Loucy (cell line): Measurements from ENCODE around the gene CNN2.

Experiments used
- H2AFZ ChIP-seq: fragments of 200-600 bp; sonication (generic); 2 replicates; pipeline ENCODE4 v1.6.0; 2016; ENCODE audit warnings: antibody characterized with exemption, mild to moderate bottlenecking, low read length, moderate library complexity
- H3F3A ChIP-seq: fragments of 200-600 bp; 2 replicates; pipeline ENCODE4 v1.6.0; 2016; ENCODE audit warnings: antibody characterized with exemption, low read depth, mild to moderate bottlenecking
- H3K27me3 ChIP-seq: fragments of 200-600 bp; sonication (generic); 2 replicates; pipeline ENCODE4 v1.6.1; 2014; ENCODE audit warnings: low read length, mild to moderate bottlenecking; ENCODE audit not compliant: insufficient read depth, poor library complexity, severe bottlenecking
- H3K36me3 ChIP-seq: fragments of 200-600 bp; sonication (generic); 2 replicates; pipeline ENCODE4 v1.6.1; 2016; ENCODE audit warnings: low read length; ENCODE audit not compliant: insufficient read depth
- H3K4me1 ChIP-seq: fragments of 200-600 bp; sonication (generic); 2 replicates; pipeline ENCODE4 v1.5.1; 2014; ENCODE audit warnings: low read length, mild to moderate bottlenecking; ENCODE audit not compliant: insufficient read depth, poor library complexity, severe bottlenecking
- H3K4me2 ChIP-seq: fragments of 200-600 bp; sonication (generic); 2 replicates; pipeline ENCODE4 v1.6.0; 2014; ENCODE audit warnings: antibody characterized with exemption, low read length, low read depth, mild to moderate bottlenecking; ENCODE audit not compliant: poor library complexity, severe bottlenecking
- H3K4me3 ChIP-seq: fragments of 200-600 bp; sonication (generic); 2 replicates; pipeline ENCODE4 v1.5.1; 2014; ENCODE audit warnings: low read length, mild to moderate bottlenecking, mixed read lengths; ENCODE audit not compliant: poor library complexity, severe bottlenecking
- H3K79me2 ChIP-seq: fragments of 200-600 bp; sonication (generic); 2 replicates; pipeline ENCODE4 v1.6.1; 2014; ENCODE audit warnings: low read length; ENCODE audit not compliant: insufficient read depth
- H3K9ac ChIP-seq: fragments of 200-600 bp; sonication (generic); 2 replicates; pipeline ENCODE4 v1.6.0; 2014; ENCODE audit warnings: mild to moderate bottlenecking, low read depth, low read length, moderate library complexity; ENCODE audit not compliant: poor library complexity, severe bottlenecking
- H3K9me2 ChIP-seq: fragments of 200-600 bp; sonication (generic); replicated peaks from 2 replicates; pipeline ENCODE4 v1.6.1; 2016; ENCODE audit warnings: low read depth, low read length, mixed read lengths
- H3K9me3 ChIP-seq: fragments of 200-600 bp; sonication (generic); 2 replicates; pipeline ENCODE4 v1.6.1; 2014; ENCODE audit warnings: mild to moderate bottlenecking, antibody characterized with exemption, low read length, low read depth; ENCODE audit not compliant: insufficient read depth
- H4K20me1 ChIP-seq: fragments of 200-600 bp; sonication (generic); 2 replicates; pipeline ENCODE4 v1.6.0; 2014; ENCODE audit warnings: antibody characterized with exemption, low read length, mild to moderate bottlenecking; ENCODE audit not compliant: insufficient read depth, poor library complexity, severe bottlenecking
- CTCF ChIP-seq: fragments of 200-600 bp; sonication (generic); conservative IDR thresholded peaks from 2 replicates; pipeline ENCODE4 v1.5.1; 2014; ENCODE audit warnings: mild to moderate bottlenecking, antibody characterized with exemption, low read length
- EZH2phosphoT487 ChIP-seq: fragments of 200-600 bp; IDR thresholded peaks from 2 replicates; pipeline ENCODE4 v1.6.1; 2018; ENCODE audit warnings: antibody characterized with exemption, mild to moderate bottlenecking, moderate library complexity, borderline replicate concordance

Gene CNN2

GRCh38 chr19:980133-980998, 46.0 kb upstream of the CNN2 start:
- H3F3A ChIP-seq = no peaks in the 10 kb centered on the region
- peaks cover 17% of the 10 kb centered on the region for H3K4me1 ChIP-seq
- no peaks in the 10 kb centered on the region for H3K27me3 ChIP-seq
- H2AFZ ChIP-seq = no peak overlapping the region
- H3K4me2 ChIP-seq = no peak overlapping the region
- no peaks in the 10 kb centered on the region for H3K9me3 ChIP-seq
- H3K79me2 ChIP-seq = peaks cover 11% of the 10 kb centered on the region
- no peaks in the 10 kb centered on the region for H3K36me3 ChIP-seq
- TF ChIP-seq CTCF (no peak), EZH2phosphoT487 (no peak)
- H3K4me3 ChIP-seq = no peak overlapping the region
- no peaks in the 10 kb centered on the region for H3K9me2 ChIP-seq
- H4K20me1 ChIP-seq = no peaks in the 10 kb centered on the region
- H3K9ac ChIP-seq = no peak overlapping the region

- Histone ChIP-seq H3K9me2 (no peaks in the 10 kb centered on the region), H4K20me1 (no peaks in the 10 kb centered on the region), H3K4me3 (peak overlapping the region; percentile 66), H3K9me3 (no peaks in the 10 kb centered on the region), H3K4me1 (peaks cover 22% of the 10 kb centered on the region), H3K4me2 (peak overlapping the region; percentile 79), H3K27me3 (no peaks in the 10 kb centered on the region), H3K79me2 (peaks cover 20% of the 10 kb centered on the region), H2AFZ (peak overlapping the region; percentile 72; the same call in 1 of the 2 replicates), H3F3A (no peaks in the 10 kb centered on the region), H3K9ac (peak overlapping the region; percentile 20), H3K36me3 (no peaks in the 10 kb centered on the region)
- no peak for TF ChIP-seq EZH2phosphoT487
- TF ChIP-seq CTCF = peak; percentile 73
Measured at GRCh38 chr19:982567-983170, 43.7 kb upstream of the CNN2 start.

GRCh38 chr19:984165-984967, 42.0 kb upstream of the CNN2 start, which contains the start of gene WDR18:
Gene WDR18, plus strand, starts transcription at chr19:984345. Its CDS starts 9 bp downstream, at chr19:984354.
- no peaks in the 10 kb centered on the region for H3K27me3 ChIP-seq
- H4K20me1 ChIP-seq = no peaks in the 10 kb centered on the region
- H2AFZ ChIP-seq = peak within 1 kb of the TSS; percentile 84
- H3K9me2 ChIP-seq = no peaks in the 10 kb centered on the region
- TF ChIP-seq CTCF (no peak), EZH2phosphoT487 (no peak)
- H3F3A ChIP-seq = no peaks in the 10 kb centered on the region
- peak within 1 kb of the TSS; percentile 81 for H3K9ac ChIP-seq
- H3K79me2 ChIP-seq = peaks cover 20% of the 10 kb centered on the region
- H3K9me3 ChIP-seq = no peaks in the 10 kb centered on the region
- H3K4me3 ChIP-seq = peak within 1 kb of the TSS; percentile 82
- H3K36me3 ChIP-seq = no peaks in the 10 kb centered on the region
- peak within 1 kb of the TSS; percentile 79 for H3K4me2 ChIP-seq
- peaks cover 22% of the 10 kb centered on the region for H3K4me1 ChIP-seq
